GM19328 (cell line): ENCODE measurements around the gene NR4A3.
A peak's percentile ranks its signal among the peaks of the same experiment; 100 is the strongest.

Source experiments
- ATAC-seq: cut with Tn5 transposase; IDR thresholded peaks from one replicate; pipeline ENCODE4 v1.9.1; 2021; ENCODE audit warnings: mild to moderate bottlenecking, moderate library complexity; ENCODE audit not compliant: unreplicated experiment

The NR4A3 gene

DNA sequence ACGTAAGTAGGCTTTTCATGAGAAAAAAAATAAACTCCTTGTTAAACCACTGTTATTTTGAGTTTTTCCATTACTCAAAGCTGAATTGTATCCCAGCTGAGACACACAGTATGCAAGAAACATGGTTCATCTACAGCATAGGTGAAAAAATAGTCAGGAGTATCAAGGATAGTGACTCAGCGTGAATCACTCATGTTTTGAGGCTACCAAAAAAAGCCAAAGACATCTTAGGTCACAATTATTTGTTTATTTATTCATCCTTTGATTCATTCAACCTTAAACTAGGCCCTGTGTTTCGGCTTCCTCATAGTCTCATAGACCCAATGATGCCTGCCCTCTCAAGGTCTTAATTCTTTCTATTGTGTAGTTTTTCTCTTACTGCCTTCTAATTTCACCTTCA is 51.8 kb downstream of the NR4A3 start:
- no peak for ATAC-seq

DNA sequence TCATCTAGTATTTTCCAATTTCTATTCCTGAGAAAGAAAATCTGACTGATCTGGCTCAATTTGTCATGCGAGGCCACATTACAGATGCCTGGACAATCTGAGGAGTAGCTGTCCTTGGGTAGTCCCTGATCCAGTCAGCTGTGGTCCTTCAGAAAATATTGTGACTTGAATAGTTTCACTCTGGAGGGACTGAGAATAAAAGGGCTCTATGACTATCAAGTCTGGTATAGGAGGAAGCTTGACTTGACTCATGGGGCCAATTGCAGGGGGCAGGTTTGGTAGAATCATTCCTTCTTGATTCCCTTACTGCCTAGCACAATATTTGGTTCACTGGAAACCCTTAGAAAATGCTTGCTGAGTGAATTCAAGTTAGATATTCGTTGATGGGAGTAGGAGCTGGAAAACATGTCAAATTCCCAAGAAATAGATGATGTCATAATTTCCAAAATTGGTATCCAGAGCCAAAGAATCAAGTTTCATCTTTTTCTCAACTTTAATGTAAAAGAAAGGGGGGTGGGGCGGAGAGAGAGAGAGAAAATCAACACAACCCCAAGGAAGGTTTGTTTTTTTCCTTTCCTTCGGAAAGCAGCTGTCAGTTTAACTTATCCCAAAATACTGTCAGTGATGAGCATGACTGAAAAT is 52.4 kb downstream of the NR4A3 start:
- ATAC-seq = no peak

DNA sequence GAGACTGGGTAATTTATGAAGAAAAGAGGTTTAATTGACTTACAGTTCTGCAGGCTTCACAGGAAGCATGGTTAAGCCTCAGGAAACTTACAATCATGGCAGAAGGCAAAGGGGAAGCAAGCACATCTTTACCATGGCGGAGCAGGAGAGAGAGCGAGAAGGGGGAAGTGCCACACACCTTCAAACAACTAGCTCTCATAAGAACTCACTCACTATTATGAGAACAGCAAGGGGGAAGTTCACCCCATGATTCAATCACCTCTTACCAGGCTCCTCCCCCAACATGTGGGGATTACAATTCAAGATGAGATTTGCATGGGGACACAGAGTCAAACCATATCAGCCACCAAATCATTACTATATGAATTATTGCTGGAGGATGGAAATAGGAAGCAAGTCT is 54.5 kb downstream of the NR4A3 start:
- no peak for ATAC-seq

DNA sequence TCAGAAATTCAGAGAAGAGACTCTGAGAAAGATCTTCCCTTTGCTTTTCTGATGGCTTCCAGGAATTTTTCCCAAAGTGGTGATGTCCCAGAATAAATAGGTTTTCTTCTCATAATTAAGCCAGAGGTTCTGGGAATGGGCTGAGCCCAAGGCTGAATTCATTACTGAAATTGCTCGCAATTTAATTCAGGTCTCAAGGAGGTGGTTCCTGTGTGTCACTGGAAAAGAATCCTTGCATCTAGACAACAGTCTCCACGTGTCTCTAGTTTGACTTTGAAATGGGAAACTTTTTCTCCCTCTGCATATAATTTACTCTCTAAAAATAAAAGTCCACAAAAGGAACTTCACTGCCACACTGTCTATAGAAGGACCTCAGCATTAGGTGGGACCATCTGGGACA is 57.0 kb downstream of the NR4A3 start:
- no peak for ATAC-seq

DNA sequence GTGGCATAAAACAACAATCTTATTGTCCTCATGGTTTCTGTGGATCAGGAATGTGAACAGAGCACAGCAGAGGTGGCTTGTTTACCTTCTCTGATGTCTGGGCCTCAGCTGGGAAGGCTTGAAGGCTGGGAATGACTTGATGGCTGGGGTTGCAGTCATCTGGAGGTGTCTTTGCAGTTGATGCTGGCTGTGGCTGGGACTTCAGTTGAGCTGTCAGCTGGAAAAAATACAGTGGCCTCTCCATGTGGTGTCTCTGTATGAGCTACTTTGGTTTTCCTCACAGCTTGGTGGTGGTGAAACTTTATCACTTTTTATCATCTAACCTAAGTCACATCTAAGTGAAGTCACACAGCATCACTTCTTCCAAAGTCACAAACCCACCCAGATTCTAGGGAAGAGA is 60.1 kb downstream of the NR4A3 start:
- no peak for ATAC-seq

DNA sequence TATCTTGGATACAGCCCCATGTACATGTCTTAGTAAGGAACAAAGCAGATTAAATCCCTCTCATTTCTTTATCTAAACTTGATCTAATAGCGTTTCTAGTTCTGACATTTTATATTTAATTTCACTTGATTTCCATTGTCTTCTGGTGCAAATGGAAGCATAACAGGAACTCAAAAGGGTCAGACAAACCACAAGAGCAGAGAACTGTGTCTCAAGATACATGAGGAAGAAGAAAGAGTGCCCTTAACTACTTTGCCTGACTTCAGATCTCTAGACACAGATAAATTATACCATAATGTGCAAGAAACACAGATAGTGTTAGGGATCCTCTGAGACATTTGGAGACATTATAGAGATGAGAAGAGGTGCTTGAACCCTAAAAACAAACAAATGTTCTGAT is 64.1 kb downstream of the NR4A3 start:
- ATAC-seq = no peak

DNA sequence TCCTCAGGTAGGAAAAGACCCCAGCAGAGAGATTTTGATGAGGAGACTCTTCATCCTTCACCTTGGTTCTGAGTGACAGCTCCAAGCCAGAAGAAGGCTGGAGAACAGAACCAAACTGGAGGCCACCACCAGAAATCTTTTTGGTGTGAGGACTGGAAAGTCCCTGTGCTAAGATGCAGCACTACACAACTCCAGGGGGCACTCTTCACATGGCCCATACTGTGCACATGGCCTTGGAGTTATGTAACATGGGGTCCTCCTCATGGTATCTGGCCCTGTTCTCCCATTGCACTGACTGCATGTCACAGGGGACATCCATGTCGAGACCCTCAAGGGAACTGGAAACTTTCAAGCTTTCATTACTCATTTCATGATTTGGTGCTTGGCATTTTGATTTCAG is 67.4 kb downstream of the NR4A3 start:
- ATAC-seq = no peak

DNA sequence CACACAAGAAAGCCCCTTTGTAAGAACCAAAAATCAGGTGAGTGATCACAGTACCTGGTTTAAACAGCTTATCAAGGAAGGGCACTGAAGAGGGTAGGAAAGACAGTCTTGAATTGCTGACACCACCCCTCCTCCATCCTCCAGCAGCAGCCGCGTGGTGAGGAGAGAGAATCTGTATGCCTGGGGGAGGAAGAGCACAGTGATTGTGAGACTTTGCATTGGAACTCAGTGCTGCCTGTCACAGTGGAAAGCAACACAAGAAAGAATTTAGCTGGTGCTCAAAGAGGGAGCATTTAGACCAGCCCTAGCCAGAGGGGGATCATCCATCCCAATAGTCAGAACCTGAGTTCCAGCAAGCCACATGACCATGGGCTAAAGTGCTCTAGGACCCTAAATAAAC is 73.1 kb downstream of the NR4A3 start:
- no peak for ATAC-seq

DNA sequence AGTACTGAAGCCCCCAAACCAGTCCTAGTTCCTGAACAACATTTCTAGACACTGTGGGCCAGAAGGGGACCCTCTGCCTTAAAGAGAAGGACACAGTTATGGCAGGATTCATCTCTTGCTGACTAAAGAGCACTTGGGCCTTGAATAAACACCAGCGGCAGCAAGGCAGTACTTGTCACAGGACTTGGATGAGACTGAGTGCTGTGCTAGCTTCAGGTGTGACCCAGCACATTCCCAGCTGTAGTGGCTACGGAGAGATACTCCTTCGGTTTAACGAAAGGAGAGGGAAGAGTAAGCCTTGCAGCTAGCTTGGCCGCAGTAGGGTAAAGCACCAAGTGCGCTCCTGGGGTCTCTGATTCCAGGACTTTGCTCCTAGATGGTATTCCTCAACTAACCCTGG is 73.8 kb downstream of the NR4A3 start:
- ATAC-seq = no peak

DNA sequence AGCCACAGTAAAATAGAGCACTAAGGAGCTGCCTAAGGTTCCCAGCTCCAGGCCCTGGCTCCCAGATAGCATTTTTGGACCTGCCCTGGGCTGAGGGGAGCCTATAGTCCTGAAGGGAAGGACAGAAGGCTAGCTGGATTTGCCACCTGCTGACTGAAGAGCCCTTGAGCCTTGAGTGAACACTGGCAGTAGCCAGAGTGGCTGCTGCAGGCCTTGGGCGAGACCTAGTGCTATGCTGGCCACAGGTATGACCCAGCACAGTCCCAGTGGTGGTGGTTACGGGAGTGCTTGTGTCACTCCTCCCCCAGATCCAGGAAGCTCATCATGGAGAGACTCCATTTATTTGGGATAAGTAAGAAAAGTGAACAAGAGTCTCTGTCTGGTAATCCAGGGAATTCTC is 74.4 kb downstream of the NR4A3 start:
- no peak for ATAC-seq

DNA sequence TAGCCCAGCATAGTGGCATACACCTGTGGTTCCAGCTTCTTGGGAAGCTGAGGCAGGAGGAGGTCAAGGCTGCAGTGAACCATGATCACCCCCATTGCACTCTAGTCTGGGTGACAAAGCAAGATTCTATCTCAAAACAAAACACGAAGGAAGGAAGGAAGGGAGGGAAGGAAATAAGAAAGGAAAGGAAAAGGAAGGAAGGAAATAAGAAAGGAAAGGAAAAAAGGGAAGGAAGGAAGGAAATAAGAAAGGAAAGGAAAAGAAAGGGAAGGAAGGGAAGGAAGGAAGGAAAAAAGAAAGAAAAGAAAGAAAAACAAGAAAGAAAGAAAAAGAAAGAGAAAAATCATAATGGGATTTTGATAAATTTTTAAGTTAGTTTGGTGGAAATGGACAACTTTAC is 81.7 kb downstream of the NR4A3 start:
- ATAC-seq = no peak

DNA sequence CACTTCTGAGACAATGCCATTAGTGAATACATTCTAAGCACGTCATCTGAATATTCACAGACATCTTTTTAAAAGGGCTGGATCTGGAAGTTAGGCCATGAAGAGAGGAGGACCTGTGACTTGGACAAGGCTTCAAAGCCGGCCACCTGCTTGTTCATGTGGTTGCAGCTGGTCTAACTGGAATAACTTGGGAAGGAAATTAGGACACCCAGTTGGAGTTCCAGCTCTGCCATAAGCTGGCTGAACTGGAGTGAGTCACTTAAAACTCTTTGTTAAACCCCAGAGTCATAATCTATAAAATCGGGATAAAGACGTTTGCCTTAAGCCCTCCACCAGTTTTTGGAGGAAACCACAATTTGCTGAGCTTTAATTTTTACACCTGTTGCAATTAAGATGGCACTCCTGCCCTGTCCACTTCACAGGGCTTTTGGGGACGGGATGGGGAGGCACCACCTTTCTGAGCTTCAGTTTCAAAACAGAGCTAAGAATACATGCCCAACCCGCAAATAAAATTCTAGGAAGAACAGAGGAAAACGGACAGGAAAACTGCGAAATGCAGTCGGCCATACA is 84.2 kb downstream of the NR4A3 start:
- ATAC-seq = no peak

DNA sequence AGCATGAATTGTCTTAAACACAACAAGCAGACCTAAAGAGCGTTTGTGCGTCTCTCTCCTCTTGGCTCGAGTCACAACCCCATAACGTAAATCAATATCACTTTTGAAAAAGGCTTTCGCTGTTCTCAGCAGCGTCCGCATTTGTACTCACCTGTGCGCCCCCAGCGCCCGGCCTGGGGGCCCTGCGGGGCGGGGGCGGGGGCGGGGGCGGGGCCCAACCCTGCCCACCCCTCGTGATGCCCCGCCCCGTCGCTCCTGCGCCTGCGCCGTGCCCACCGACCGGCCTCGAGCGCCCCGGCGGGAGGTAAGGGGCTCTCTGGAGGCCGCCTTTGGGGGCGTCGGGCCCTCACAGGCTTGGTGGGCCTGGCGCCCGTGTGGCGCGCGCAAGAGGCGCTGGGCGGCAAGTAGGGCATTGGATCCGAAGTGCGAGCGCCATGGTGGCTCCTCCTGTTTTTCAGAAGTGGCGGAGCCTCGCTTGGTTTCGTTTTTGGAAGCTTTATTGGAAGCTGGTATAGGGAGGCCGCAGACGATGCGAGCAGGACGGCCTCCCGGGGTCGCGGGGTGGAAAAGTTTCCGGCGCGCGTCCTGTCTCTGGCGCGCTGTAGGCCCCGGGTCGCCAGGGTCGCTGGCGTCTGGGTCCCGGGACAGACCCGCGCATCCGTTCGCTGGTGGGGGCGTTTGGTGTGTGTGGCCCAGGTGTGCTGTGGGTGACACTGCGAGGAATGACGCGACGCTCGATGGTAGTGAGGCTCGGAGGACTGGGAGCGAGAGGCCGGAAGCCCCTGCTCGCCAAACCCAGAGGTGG is 84.9 kb downstream of the NR4A3 start, which contains the start of gene STX17:
Gene STX17 (plus strand): TSS at position 252 of the 805 bp plus-strand sequence. CDS start 8,586 bp downstream, outside the sequence.
- peak; percentile 85 for ATAC-seq

DNA sequence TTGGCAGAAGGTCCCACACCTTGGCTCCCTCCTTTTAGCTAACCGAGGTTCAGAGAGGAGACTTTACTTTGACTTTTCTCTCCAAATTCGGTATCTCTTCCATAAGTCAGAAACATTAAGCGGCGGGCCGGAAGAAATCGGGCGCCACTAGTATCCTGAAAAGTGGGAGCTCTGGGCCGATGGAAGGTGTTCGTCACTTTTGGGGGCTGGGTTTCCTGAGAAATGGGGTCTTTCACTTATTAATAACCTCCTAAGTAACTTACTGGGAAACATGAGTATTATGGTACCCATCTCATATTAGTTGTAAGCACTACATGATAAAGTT is 85.5 kb downstream of the NR4A3 start:
- no peak for ATAC-seq

DNA sequence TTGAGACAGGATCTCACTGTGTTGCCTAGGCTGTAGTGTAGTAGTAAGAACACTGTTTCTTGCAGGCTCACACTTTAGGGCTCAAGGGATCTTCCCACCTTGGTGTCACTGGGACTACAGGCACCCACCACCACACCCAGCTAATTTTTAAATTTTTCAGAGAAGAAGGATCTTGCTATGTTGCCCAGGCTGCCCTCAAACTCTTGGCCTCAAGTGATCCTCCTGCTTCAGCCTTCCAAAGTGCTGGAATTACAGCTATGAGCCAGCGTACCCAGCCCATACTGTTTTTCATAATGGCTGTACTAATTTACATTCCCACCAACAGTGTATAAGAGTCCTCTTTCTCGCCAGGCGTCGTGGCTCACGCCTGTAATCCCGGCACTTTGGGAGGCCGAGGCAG is 89.9 kb downstream of the NR4A3 start:
- ATAC-seq = no peak
